Activated effector memory CD4-positive, alpha-beta T cell treated with Interleukin-2 at 50 U/mL for 16 hours (primary cell): Measurements from ENCODE around the gene ACSL5.

ENCODE experiments used
- DNase-seq: peaks from one replicate; pipeline ENCODE4 v3.0.0-alpha.2; 2020

Gene ACSL5

GRCh38 chr10:112373912-112374338 is at the start of gene ACSL5:
Gene ACSL5, plus strand, starts transcription at chr10:112374116. Its CDS starts 20,831 bp downstream, at chr10:112394947.
- no peak for DNase-seq

GRCh38 chr10:112327678-112328077 is 46.2 kb upstream of the ACSL5 start:
- no peak for DNase-seq

GRCh38 chr10:112330162-112330561 is 43.8 kb upstream of the ACSL5 start:
- DNase-seq: no peak

- no peak for DNase-seq
Measured at GRCh38 chr10:112330607-112331160, 43.2 kb upstream of the ACSL5 start.

- no peak for DNase-seq
Measured at GRCh38 chr10:112332022-112332421, 41.9 kb upstream of the ACSL5 start.

GRCh38 chr10:112332509-112333228 is 41.2 kb upstream of the ACSL5 start:
- DNase-seq: no peak

GRCh38 chr10:112333452-112333851 is 40.5 kb upstream of the ACSL5 start:
- DNase-seq: no peak

GRCh38 chr10:112335111-112335867 is 38.6 kb upstream of the ACSL5 start:
- DNase-seq: no peak

GRCh38 chr10:112335868-112336265 is 38.0 kb upstream of the ACSL5 start:
- DNase-seq: no peak

- DNase-seq: no peak
Measured at GRCh38 chr10:112336556-112337201, 37.2 kb upstream of the ACSL5 start.

GRCh38 chr10:112338957-112339356 is 35.0 kb upstream of the ACSL5 start:
- DNase-seq: no peak

GRCh38 chr10:112340601-112341000 is 33.3 kb upstream of the ACSL5 start:
- no peak for DNase-seq

- no peak for DNase-seq
Measured at GRCh38 chr10:112343056-112343806, 30.7 kb upstream of the ACSL5 start.

- no peak for DNase-seq
Measured at GRCh38 chr10:112344261-112344660, 29.7 kb upstream of the ACSL5 start.

- DNase-seq: no peak
Measured at GRCh38 chr10:112345202-112345601, 28.7 kb upstream of the ACSL5 start.

- no peak for DNase-seq
Measured at GRCh38 chr10:112345743-112346142, 28.2 kb upstream of the ACSL5 start.

GRCh38 chr10:112346774-112347173 is 27.1 kb upstream of the ACSL5 start:
- DNase-seq: no peak

- no peak for DNase-seq
Measured at GRCh38 chr10:112347709-112348671, 25.9 kb upstream of the ACSL5 start.

- DNase-seq: no peak
Measured at GRCh38 chr10:112348759-112349158, 25.2 kb upstream of the ACSL5 start.

GRCh38 chr10:112349521-112350085 is 24.3 kb upstream of the ACSL5 start:
- no peak for DNase-seq

GRCh38 chr10:112351146-112351545 is 22.8 kb upstream of the ACSL5 start:
- DNase-seq: no peak
